PC-3 (cell line): ENCODE data around the gene DEFB116. TPM values are rescaled to one million over a fixed set of nuclear protein-coding genes. Genes with fewer than 3 reads are reported as not detected.

Experiments used
- ATAC-seq: fragments of 200-7000 bp; cut with Tn5 transposase; 2 replicates; pipeline ENCODE4 v1.9.1; 2020; ENCODE audit warnings: mild to moderate bottlenecking, moderate library complexity
- Bru-seq: library from RNA; stranded (reverse); fragments of 400-500 nt; gene quantifications from one replicate; lab custom pipeline; 2021; lab: Mats Ljungman, UMichigan
- BruChase-seq, 2 experiments: library from RNA; stranded (reverse); fragments of 400-500 nt; gene quantifications; one replicate each; lab custom pipeline; 2021; lab: Mats Ljungman, UMichigan
- BruUV-seq: library from RNA; stranded (reverse); fragments of 400-500 nt; replicated peaks from 2 replicates; lab custom pipeline; 2021; lab: Mats Ljungman, UMichigan
- CTCF ChIA-PET: fragments of 300-600 bp; sonication (Branson Sonifier 250); formaldehyde crosslinking; loops from one replicate; lab custom pipeline; 2022; ENCODE audit warnings: antibody characterized with exemption; lab: Charles Lee
- POLR2A ChIA-PET: fragments of 300-600 bp; sonication (Branson Sonifier 250); formaldehyde crosslinking; loops from one replicate; lab custom pipeline; 2022; ENCODE audit warnings: antibody characterized with exemption; ENCODE audit not compliant: unreplicated experiment; lab: Charles Lee
- DNase-seq: peaks from one replicate; pipeline ENCODE4 v3.0.0-alpha.2; 2015
- H2AFZ ChIP-seq: fragments of 300-600 bp; sonication (generic); 2 replicates; pipeline ENCODE4 v1.6.0; 2016; ENCODE audit warnings: antibody characterized with exemption, low read length
- H3F3A ChIP-seq: fragments of 300-600 bp; sonication (generic); one replicate; pipeline ENCODE4 v1.6.0; 2017; ENCODE audit warnings: antibody characterized with exemption, low read length, control low read depth, mild to moderate bottlenecking; ENCODE audit not compliant: unreplicated experiment
- H3K27ac ChIP-seq: fragments of 300-600 bp; sonication (generic); 2 replicates; pipeline ENCODE4 v1.5.1; 2016; ENCODE audit warnings: mild to moderate bottlenecking, low read length
- H3K27me3 ChIP-seq: fragments of 300-600 bp; sonication (generic); 2 replicates; pipeline ENCODE4 v1.6.1; 2016; ENCODE audit warnings: low read length, mixed read lengths
- H3K36me3 ChIP-seq: fragments of 300-600 bp; sonication (generic); 2 replicates; pipeline ENCODE4 v1.6.1; 2016; ENCODE audit warnings: low read depth, mixed run types, low read length, mixed read lengths
- H3K4me1 ChIP-seq: fragments of 300-600 bp; sonication (generic); 2 replicates; pipeline ENCODE4 v1.5.1; 2016; ENCODE audit warnings: low read length; ENCODE audit not compliant: insufficient read depth
- H3K4me2 ChIP-seq: fragments of 300-600 bp; sonication (generic); 2 replicates; pipeline ENCODE4 v1.6.0; 2016; ENCODE audit warnings: low read length
- H3K4me3 ChIP-seq: fragments of 300-600 bp; sonication (generic); 2 replicates; pipeline ENCODE4 v1.5.1; 2016; ENCODE audit warnings: mild to moderate bottlenecking, low read length, mixed read lengths
- H3K79me2 ChIP-seq: fragments of 300-600 bp; sonication (generic); 2 replicates; pipeline ENCODE4 v1.6.1; 2017; ENCODE audit warnings: low read length, mixed read lengths
- H3K9ac ChIP-seq: fragments of 300-600 bp; sonication (generic); 2 replicates; pipeline ENCODE4 v1.6.0; 2016; ENCODE audit warnings: mild to moderate bottlenecking, low read length
- H3K9me2 ChIP-seq: fragments of 300-600 bp; sonication (generic); replicated peaks from 2 replicates; pipeline ENCODE4 v1.6.1; 2016; ENCODE audit warnings: mixed run types, low read length, mixed read lengths
- H3K9me3 ChIP-seq: fragments of 300-600 bp; sonication (generic); 2 replicates; pipeline ENCODE4 v1.6.1; 2016; ENCODE audit warnings: low read length, mixed read lengths
- H4K20me1 ChIP-seq: fragments of 300-600 bp; sonication (generic); 2 replicates; pipeline ENCODE4 v1.6.1; 2016; ENCODE audit warnings: low read length, mixed read lengths
- EZH2 ChIP-seq: fragments of 300-600 bp; sonication (generic); IDR thresholded peaks from one replicate; pipeline ENCODE4 v1.6.1; 2017; ENCODE audit warnings: antibody characterized with exemption, mild to moderate bottlenecking, low read length; ENCODE audit not compliant: unreplicated experiment
- EZH2phosphoT487 ChIP-seq: fragments of 300-600 bp; sonication (generic); IDR thresholded peaks from 2 replicates; pipeline ENCODE4 v1.6.1; 2018; ENCODE audit warnings: mild to moderate bottlenecking, antibody characterized with exemption, low read length, borderline replicate concordance
- intact Hi-C: fragments of 100-400 bp; cut with micrococcal nuclease; formaldehyde crosslinking; loops from 2 replicates; pipeline ENCODE4 v1.9.0; 2023
- long read RNA-seq: library from polyadenylated mRNA; unstranded; transcript quantifications from one replicate; pipeline ENCODE4 v2.0.0, GENCODE V29; 2021; ENCODE audit not compliant: unreplicated experiment
- total RNA-seq: library from RNA; depleted of rRNA; stranded (reverse); fragments of >200 nt; gene quantifications from 2 replicates; pipeline ENCODE4 v1.2.3, GENCODE V29; 2014; rRNA removed
- TF ChIP-seq, protein P1 (sequence below): fragments of 300-600 bp; sonication (generic); conservative IDR thresholded peaks from 2 replicates; pipeline ENCODE4 v1.5.1; 2017; ENCODE audit warnings: antibody characterized with exemption, low read depth, mild to moderate bottlenecking, low read length

Gene DEFB116, protein sequence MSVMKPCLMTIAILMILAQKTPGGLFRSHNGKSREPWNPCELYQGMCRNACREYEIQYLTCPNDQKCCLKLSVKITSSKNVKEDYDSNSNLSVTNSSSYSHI
- not detected in 2 replicates for total RNA-seq
- Bru-seq, nascent RNA: not detected
- BruChase-seq, experiment 1, labeled RNA remaining after a 6-hour chase: percentile 10 among the genes with signal in this experiment
- not detected for BruChase-seq, experiment 2, labeled RNA remaining after a 2-hour chase
- long read RNA-seq: 0 reads

DNA sequence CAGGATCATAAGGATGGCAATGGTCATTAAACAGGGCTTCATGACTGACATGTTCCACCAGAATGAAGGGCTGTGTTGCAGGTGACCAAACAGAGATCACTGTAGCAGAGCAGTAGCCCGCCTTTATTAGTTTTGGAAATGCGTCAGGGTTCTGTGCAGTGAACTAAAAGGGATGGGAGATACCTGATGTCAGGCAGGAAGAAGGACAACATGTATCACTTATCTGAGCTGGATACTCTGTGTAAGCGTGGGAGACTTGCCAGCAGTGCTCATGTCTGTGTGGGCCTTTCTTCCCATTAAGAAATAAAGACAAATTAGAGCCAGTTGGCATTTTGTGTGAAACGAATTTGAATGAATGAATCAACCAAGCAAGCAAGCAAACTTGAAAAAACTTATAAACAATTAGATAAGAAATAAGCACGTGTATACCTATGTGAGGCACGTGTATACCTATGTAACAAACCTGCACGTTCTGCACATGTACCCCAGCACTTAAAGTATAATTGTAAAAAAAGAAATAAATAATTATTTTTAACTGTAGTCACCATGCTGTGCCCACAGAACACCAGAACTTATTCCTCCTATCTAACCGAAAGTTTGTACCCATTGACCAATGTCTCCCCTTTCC is at the start of gene DEFB116:
DEFB116 (minus strand) TSS at position 51 of the 628 bp plus-strand sequence; CDS start at position 51, 0 bp downstream.
- Histone ChIP-seq H3K27ac (no peak within 1 kb of the TSS), H3K4me2 (no peak within 1 kb of the TSS), H3K9me3 (no peaks in the 10 kb centered on the region), H3K4me1 (no peaks in the 10 kb centered on the region), H4K20me1 (no peaks in the 10 kb centered on the region), H3K9me2 (no peaks in the 10 kb centered on the region), H2AFZ (no peak within 1 kb of the TSS), H3K27me3 (no peaks in the 10 kb centered on the region), H3K36me3 (no peaks in the 10 kb centered on the region), H3K4me3 (no peak within 1 kb of the TSS), H3F3A (no peaks in the 10 kb centered on the region), H3K9ac (no peak within 1 kb of the TSS), H3K79me2 (no peaks in the 10 kb centered on the region)
- BruUV-seq: no TSS peak
- TF ChIP-seq, protein P1, sequence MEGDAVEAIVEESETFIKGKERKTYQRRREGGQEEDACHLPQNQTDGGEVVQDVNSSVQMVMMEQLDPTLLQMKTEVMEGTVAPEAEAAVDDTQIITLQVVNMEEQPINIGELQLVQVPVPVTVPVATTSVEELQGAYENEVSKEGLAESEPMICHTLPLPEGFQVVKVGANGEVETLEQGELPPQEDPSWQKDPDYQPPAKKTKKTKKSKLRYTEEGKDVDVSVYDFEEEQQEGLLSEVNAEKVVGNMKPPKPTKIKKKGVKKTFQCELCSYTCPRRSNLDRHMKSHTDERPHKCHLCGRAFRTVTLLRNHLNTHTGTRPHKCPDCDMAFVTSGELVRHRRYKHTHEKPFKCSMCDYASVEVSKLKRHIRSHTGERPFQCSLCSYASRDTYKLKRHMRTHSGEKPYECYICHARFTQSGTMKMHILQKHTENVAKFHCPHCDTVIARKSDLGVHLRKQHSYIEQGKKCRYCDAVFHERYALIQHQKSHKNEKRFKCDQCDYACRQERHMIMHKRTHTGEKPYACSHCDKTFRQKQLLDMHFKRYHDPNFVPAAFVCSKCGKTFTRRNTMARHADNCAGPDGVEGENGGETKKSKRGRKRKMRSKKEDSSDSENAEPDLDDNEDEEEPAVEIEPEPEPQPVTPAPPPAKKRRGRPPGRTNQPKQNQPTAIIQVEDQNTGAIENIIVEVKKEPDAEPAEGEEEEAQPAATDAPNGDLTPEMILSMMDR: no peak
- TF ChIP-seq EZH2 (no peak), EZH2phosphoT487 (no peak)
- ChIA-PET CTCF (no interaction called here), POLR2A (no interaction called here)
- intact Hi-C loops: no loop called here
- DNase-seq (no peak), ATAC-seq (no peak)

DNA sequence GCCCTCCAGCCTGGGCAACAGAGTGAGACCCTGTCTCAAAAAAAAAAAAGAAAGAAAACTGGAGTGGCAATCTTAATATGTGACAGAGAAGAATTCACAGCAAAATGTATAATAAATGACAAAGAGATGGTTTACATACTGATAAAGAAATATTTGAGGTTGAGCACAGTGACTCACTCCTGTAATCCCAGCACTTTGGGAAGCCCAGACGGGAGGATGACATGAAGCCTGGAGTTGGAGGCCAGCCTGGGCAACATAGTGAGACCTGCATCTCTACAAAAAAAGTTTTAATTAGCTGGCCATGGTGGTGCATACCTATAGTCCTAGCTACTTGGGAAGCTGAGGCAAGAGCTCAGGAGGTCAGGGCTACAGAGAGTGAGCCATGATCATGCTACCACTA is 47.6 kb upstream of the DEFB116 start:
- CTCF ChIA-PET: no interaction called here
- Histone ChIP-seq H2AFZ (no peak overlapping the region), H3K9me3 (no peaks in the 10 kb centered on the region), H3K4me3 (no peak overlapping the region), H3K4me2 (no peak overlapping the region), H3K4me1 (no peaks in the 10 kb centered on the region), H3F3A (no peaks in the 10 kb centered on the region), H3K36me3 (no peaks in the 10 kb centered on the region), H3K9ac (no peak overlapping the region), H3K27ac (no peak overlapping the region), H3K9me2 (no peaks in the 10 kb centered on the region), H3K79me2 (no peaks in the 10 kb centered on the region), H3K27me3 (peaks cover 24% of the 10 kb centered on the region), H4K20me1 (no peaks in the 10 kb centered on the region)
- DNase-seq (peak; percentile 3), ATAC-seq (no peak)
- BruUV-seq: no TSS peak
- POLR2A ChIA-PET: no interaction called here
- intact Hi-C loops: no loop called here
- TF ChIP-seq, protein P1: no peak
- TF ChIP-seq EZH2phosphoT487 (no peak), EZH2 (no peak)

DNA sequence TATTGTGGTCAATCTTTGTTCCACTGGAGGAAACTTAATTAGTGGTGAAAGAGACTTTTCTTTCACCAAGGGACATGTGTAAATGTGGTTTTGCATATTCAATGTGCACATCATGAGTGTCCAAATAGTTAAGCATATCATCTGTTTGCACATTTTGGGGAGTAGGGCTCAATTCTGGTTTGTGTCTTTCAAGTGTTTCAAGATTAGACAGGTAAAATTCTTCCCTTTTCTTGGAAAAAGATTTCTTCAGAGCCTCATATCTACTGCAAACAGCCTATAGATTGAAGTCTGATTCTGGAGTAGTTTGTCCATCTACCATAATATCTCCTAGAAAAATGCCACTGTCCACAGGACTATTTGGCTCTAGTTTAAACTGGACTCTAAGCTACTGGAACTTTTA is 33.1 kb upstream of the DEFB116 start:
- no TSS peak for BruUV-seq

More for the DNA sequence above, 33.1 kb upstream of the DEFB116 start:
- Histone ChIP-seq H4K20me1 (no peaks in the 10 kb centered on the region), H3K4me1 (no peaks in the 10 kb centered on the region), H3K27me3 (peaks cover 44% of the 10 kb centered on the region), H3K9me3 (no peaks in the 10 kb centered on the region), H3K9ac (no peak overlapping the region), H3K4me3 (no peak overlapping the region), H3K27ac (no peak overlapping the region), H2AFZ (no peak overlapping the region), H3K4me2 (no peak overlapping the region), H3K79me2 (no peaks in the 10 kb centered on the region), H3K36me3 (no peaks in the 10 kb centered on the region), H3F3A (no peaks in the 10 kb centered on the region), H3K9me2 (no peaks in the 10 kb centered on the region)
- TF ChIP-seq EZH2phosphoT487 (no peak), EZH2 (no peak)
- TF ChIP-seq, protein P1: no peak
- POLR2A ChIA-PET: no interaction called here
- DNase-seq: no peak
- intact Hi-C loops: no loop called here
- ATAC-seq: no peak
- CTCF ChIA-PET: no interaction called here
